HG03571 (cell line): ENCODE results near the gene KCNIP1.

Experiments used
- ATAC-seq: cut with Tn5 transposase; IDR thresholded peaks from one replicate; pipeline ENCODE4 v1.9.1; 2021; ENCODE audit not compliant: unreplicated experiment

The KCNIP1 gene

DNA sequence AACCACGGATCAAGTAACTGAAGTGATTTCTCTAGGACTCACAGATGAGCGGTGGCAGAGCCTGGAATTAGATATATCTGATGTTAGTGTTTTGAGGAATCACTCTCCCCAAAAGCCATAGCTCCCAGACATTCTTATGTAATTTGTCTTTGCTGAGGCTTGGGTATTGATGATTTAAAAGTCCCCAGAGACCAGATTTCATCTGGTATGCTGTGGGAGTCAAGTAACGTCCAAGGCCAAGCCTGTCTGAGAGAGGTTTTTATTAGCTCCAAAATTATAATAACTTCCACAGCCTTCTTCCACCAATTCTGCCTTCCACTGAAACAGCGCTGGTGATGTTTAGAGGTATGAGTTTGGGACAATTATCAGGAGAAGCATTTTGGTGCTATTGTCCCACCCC, 21.3 kb upstream of the KCNIP1 start:
- ATAC-seq = no peak

DNA sequence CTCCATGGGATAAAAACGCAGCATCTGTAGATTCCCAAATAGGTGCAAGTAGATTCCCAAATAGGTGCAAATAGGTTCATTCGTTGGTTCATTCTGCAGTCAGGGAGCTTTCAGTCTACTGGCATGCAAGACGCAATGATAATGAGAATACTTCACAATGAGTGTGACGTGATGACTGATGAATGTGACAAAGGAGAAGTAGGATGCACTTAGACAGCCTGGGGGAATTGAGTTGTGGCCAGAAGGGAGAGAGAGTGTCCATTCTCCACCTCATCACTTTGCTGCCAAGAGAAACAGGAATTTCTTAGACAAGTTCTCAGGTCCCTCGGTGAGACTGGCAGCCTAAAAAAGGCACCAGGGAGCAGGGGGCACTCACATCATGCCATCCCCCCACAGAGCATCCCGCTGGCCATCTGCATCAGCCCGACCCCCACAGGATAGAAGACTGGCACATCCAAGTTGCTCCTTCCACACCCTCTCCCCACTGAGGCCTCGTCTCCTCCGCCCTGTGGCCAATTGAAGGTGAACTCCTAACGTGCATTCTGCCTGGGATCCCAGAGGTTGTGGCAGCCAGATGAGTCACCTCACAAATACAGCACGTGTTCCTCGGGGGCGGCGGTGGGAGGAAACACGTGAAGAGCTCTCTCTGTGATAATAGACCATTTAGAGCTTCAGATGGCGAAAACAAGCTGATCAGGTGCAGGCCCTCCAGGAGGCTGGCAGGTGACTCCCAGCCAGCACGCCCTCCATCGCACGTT, 19.9 kb upstream of the KCNIP1 start:
- ATAC-seq = no peak

DNA sequence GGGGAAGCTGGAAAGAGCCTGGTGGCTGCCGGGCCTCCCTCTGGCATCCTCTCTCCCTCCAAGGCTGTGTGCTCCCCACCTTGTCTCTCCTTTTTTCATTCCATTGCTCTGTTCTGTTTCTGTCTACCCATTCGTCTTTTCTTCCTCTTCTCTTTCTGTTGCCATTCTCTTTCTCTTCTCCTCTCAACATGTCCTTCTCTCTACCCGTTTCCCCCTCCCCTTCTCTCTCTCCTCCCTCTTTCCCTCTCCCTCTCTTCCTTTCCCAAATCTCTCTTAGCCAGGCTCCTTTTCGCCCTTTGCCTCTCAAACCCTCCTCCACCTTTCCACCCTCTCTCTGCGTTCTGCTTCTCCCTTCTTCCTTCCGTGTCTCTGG, 19.4 kb upstream of the KCNIP1 start:
- ATAC-seq = no peak

DNA sequence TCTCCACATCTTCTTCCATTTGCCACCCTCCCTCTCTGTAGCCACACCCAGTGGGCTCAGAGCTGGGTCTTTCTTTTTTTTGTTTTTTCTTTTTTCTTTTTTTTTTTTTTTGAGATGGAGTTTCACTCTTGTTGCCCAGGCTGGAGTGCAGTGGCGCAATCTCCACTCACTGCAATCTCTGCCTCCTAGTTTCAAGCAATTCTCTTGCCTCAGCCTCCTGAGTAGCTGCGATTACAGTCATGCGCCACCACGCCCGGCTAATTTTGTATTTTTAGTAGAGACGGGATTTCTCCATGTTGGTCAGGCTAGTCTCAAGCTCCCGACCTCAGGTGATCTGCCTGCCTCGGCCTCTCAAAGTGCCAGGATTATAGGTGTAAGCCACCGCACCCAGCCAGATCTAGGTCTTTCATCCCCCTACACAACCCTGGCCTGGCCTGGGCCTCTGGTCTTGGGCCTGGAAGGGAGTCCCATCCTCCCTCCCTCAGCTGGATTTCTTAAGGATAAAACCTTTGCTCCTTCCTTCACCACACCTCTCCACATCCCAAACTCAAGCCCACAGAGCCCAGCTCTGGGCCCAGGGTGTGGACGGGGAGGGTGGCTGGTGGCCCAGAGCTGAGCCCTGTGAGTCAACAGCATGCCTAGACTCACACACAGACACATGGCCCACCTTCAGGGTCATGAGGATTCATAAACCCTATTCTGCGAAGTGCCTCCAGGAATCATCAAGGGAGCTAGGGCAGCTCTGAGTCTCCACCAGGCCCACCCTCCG, 18.8 kb upstream of the KCNIP1 start:
- ATAC-seq = no peak

DNA sequence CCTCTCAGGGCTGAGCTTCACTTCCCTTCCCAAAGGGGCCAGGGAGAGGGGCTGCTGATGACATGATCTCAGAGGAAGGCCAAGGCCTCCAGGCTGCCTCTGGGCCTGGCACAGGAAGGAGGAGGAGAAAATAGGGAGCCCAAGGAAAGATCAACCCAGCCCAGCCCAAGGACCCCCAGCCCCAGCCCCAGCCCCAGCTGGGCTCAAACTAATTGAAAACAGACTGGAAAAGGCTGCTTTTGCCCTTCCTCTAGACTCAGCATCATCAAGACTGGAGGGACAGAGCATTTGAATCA, 18.3 kb upstream of the KCNIP1 start:
- no peak for ATAC-seq

GRCh38 chr5:170486371-170486770, 17.4 kb upstream of the KCNIP1 start:
- no peak for ATAC-seq

DNA sequence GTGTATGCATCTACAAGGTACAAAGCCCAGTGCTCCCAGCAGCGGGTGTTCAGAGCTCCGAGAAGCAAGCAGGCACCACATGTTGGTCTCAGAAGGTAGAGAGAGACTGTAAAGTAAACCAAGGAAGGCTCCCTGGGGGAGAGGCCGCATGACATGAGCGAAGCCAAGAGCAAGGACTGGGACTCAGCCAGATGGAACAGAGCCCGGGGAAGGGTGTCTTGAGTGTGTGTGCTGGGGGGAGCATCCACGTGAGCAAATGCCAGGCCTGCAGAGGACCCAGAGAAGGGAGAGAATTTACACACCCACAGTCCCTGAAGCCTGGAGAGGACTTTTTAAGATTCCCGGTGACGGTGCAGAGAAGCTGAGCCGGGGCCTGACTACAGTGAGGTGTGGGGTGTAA, 15.2 kb upstream of the KCNIP1 start:
- no peak for ATAC-seq

- ATAC-seq = no peak
Observed at GRCh38 chr5:170489199-170489598, 14.6 kb upstream of the KCNIP1 start.

- no peak for ATAC-seq
Observed at GRCh38 chr5:170490381-170490780, 13.4 kb upstream of the KCNIP1 start.

DNA sequence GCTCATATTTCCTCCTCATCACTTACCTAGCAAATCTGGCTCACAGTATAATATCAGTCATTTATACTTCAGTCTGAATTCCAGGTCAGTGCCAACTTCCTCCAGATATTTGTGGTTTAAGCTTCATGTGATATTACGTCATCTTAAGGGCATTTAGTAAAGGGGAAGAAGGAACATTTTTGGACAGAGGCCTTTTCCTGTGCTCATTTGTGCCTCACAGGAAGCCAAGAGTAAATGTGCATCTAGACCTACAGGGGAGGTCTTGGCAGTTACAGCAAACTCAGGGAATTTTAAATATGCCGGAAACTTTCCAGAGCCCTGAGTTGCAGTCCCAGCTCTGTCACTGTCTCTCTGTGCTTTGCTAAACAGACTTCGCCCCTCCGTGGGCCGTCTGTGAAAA, 12.3 kb upstream of the KCNIP1 start:
- no peak for ATAC-seq

DNA sequence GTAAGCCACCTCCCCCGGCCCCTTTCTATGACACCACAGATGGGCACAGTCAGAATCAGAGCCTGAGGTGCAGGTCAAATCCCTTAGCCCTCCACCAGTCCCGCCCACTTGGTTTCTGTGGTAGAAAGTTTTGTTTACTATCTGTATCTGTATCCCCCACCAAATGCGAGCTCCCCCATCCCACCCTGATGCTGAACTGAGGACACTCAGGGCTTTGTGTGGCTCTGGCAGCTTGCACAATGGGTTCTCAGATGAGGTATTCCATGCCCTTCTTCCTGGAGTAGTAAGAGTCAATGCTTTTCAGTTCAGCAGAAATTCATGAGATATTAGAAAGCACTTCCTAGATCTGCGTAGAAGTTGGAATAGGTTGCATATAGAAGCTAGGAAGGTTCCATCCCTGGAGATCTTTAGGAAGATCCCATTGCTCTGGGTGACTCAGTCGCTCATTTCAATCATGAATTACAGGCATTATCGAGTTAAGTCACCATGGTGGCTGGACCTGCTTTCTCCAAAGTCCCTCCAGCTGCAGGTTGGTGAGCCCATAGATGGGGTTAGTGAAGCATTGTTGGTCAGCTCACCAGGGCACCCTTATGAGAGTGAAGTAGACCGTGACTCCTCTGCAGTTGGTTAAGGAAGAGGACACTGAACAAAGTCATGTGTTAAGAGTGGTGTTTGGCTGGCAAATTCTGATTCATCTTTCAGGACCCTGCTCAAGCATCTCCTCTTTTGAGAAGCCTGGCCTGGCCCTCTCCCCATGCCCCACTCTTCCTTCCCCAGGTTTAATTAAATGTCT, 10.6 kb upstream of the KCNIP1 start:
- no peak for ATAC-seq

DNA sequence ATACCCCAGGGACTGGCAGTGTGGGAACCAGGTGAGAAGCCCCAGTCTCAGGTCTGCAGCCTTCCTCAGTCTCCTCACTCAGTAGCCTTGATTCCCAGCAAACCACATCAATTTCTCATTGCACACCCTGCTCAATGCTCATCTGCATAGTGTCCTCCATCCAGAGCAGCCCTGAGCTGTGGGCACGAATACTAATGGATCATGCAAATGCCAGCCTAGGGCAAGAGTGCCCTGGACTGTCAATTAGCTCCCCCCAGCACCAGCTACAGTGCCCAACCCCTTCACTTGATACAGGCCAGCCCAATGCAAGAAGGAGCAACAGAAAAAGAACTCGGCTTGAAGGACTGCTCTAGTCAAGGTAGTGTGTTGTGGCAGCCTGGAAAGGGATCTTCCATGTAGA, 9.8 kb upstream of the KCNIP1 start:
- no peak for ATAC-seq

DNA sequence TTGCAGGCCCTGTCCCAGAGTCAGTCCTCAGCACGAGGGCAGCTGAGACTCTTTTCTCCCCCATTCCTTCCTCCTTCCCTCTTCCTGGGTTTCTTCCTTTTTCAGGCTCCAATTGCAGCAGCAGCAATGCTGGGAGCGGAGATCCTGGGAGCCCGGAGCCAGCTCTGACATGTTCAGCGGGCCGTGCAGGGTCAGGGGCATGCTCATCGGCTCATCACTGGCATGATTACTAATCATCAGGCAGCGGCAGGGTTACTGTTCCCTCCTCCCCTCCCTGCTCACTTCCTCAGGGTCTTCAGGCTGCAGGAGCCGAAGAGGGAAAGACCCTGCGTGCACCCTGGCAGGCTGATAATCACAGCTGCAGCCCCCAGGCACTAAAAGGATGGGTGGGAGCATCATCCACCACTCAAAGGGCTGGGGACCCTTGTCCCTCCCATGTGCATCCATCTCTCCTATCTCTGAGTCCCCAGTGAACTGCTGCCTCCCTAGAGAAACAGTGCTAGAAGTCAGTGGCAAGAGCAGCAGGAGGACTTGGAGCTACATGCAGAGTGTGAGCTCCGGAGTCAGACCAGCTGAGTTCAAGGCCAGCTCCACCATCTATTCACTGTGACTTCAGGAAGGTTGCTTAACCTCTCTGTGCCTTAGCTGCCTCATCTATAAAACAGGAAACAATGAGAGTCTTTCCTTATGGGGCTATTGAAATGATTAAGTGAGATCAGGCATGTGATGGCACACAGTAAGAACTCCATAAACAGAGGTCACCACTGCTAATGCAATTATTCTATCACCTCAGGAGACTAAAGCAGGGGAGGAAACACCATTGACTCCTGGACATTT, 7.8 kb upstream of the KCNIP1 start:
- no peak for ATAC-seq

DNA sequence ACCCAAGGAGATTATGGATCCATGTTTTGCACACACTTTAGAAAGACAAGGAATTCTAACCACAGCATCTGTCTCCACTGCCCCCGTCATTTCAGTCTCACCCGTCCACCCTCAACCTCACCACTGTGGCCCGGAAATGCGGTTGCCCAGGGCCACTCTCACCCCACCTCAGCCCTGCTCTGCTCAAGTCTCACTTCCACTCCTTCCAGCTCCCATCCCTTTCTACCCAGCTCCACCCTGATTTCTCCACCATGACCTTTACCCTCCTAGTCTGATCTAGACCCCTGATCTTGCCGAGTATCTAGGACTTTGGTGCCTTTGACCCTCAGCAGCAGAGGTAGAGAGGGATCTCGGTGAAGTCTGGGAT, 7.2 kb upstream of the KCNIP1 start:
- ATAC-seq = no peak

DNA sequence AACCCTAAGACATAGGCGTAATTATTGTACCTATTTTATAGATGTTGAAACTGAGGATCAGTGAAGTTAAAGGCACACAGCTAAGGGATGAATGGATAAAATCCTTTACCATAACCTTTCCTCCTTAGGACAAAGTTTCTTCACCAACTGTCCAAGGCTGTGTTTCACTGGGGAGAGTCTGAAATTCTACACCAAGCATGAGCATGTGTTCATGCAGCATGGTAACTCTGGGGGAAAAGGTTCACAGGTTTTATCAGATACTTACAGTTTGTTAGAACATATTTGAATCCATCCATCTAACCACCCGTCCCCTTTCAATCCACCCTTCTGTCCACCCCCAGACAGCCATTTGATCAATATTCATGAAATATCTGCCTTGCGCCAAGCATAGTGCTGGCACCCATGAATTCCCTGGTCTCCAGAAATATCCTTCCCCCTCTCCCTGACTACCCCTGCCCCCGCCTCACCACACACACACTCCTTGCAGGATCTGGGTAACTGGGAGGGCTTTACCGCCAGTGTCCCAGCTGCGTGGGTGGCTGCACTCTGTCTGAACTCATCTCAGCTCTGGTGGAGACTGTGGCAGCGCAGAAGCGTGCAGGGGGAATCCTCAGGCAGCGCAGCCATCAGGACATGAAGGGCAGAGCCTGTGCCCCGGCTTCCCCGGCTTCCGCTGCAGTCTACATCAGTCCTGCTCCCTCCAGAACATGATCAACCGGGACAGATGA, 6.3 kb upstream of the KCNIP1 start:
- ATAC-seq = no peak

- no peak for ATAC-seq
Observed at GRCh38 chr5:170498811-170499351, 4.9 kb upstream of the KCNIP1 start.

- no peak for ATAC-seq
Observed at GRCh38 chr5:170499621-170500020, 4.2 kb upstream of the KCNIP1 start.

DNA sequence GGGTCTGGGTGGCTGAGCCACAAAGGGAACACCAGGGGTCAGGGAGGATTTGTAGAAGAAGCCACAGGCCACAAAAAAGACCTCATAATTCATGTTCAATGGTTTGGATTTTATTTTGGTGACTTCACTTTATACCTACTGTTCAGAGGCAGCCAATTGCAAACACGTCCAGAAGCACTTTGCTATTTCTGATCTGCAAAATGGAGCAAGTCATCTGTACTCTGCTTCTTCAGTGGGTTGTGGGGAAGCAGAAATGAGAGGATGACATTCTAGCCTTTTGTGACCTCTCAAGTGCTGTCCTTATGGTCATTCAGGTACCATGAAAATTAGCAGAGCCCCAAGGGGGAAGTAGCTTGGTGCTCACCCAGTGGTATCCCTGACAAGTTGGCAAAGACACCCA, 2.5 kb upstream of the KCNIP1 start:
- ATAC-seq = no peak

- no peak for ATAC-seq
Observed at GRCh38 chr5:170501931-170502330, 1.9 kb upstream of the KCNIP1 start.

- ATAC-seq = no peak
Observed at GRCh38 chr5:170504616-170505266, 921 bp downstream of the KCNIP1 start.
